ENCODE data around the gene RNF212. TPM values are rescaled to one million over a fixed set of nuclear protein-coding genes. Genes with fewer than 3 reads are reported as not detected.

The RNF212 gene
- total RNA-seq, 3 donors from 2014 or later (not counting 1 experiment from before 2014, with no cell fraction given) = 1.0 to 2.0 (median 1.7) TPM

DNA sequence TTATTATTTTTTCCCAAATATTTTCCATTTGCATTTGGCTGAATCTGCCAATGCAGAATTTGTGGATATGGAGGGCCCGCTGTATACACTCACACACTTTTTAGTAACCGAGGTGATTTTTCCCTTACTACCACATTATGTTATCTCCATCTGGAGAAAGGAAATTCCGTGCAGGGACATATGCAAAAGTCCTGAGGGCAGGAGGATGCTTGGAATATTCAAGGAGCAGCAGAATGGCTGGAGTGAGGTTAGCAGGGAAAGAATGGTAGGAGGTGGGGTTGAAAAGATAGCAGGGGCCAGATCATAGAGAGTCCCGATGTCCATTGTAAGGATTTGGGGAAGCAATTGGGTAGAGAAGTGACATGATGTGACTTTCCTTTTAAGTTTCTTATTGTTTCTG lies 11.5 kb upstream of the RNF212 start:
- Histone ChIP-seq H3K27me3 (ENCODE audit: control insufficient read depth, insufficient read depth, low read length) (no peaks in the 10 kb centered on the region), H3K27ac (ENCODE audit: low read length) (no peak overlapping the region), H3K4me1 (ENCODE audit: control insufficient read depth, insufficient read depth, low read length) (no peaks in the 10 kb centered on the region), H3K36me3 (ENCODE audit: control insufficient read depth, insufficient read depth, low read length) (no peaks in the 10 kb centered on the region), H3K4me3 (ENCODE audit: low read length) (no peak overlapping the region), H3K9me3 (ENCODE audit: control insufficient read depth, insufficient read depth, low read length) (no peaks in the 10 kb centered on the region)
- ATAC-seq = no peak
- no peak for DNase-seq
- intact Hi-C loops (cut with micrococcal nuclease) = no loop called here
- Mint-ChIP-seq H3K27me3 (ENCODE audit: low read depth in 2 of 2) (peaks cover 0 to 10% of the 10 kb centered on the region in 2 donors), H3K4me3 (no peak overlapping the region), H3K27ac (no peak overlapping the region), H3K36me3 (no peaks in the 10 kb centered on the region), H3K9me3 (no peaks in the 10 kb centered on the region), H3K4me1 (no peaks in the 10 kb centered on the region)
- 90% methylated on average over 4 of the region's 4 CpGs for WGBS (ENCODE audit: insufficient coverage)
- no peak for TF ChIP-seq CTCF (IDR thresholded peaks at IDR 0.05)

- intact Hi-C loops (cut with micrococcal nuclease) = no loop called here
- Histone ChIP-seq H3K36me3 (ENCODE audit: control insufficient read depth, insufficient read depth, low read length) (no peaks in the 10 kb centered on the region), H3K4me3 (ENCODE audit: low read length) (no peak overlapping the region), H3K27me3 (ENCODE audit: control insufficient read depth, insufficient read depth, low read length) (peaks cover under 1% of the 10 kb centered on the region), H3K9me3 (ENCODE audit: control insufficient read depth, insufficient read depth, low read length) (no peaks in the 10 kb centered on the region), H3K27ac (ENCODE audit: low read length) (no peak overlapping the region), H3K4me1 (ENCODE audit: control insufficient read depth, insufficient read depth, low read length) (no peaks in the 10 kb centered on the region)
- no peak for DNase-seq
- Mint-ChIP-seq H3K9me3 (no peaks in the 10 kb centered on the region), H3K4me3 (no peak overlapping the region), H3K27me3 (ENCODE audit: low read depth in 2 of 2) (peaks cover 2 to 9% of the 10 kb centered on the region in 2 donors), H3K36me3 (no peaks in the 10 kb centered on the region), H3K4me1 (peaks cover 0 to 5% of the 10 kb centered on the region in 2 donors), H3K27ac (no peak overlapping the region)
- no peak for ATAC-seq
- 95% methylated on average over 2 of the region's 3 CpGs for WGBS (ENCODE audit: insufficient coverage)
- TF ChIP-seq CTCF (IDR thresholded peaks at IDR 0.05) = no peak
Observed at GRCh38 chr4:1122505-1122904, 9.1 kb upstream of the RNF212 start.

DNA sequence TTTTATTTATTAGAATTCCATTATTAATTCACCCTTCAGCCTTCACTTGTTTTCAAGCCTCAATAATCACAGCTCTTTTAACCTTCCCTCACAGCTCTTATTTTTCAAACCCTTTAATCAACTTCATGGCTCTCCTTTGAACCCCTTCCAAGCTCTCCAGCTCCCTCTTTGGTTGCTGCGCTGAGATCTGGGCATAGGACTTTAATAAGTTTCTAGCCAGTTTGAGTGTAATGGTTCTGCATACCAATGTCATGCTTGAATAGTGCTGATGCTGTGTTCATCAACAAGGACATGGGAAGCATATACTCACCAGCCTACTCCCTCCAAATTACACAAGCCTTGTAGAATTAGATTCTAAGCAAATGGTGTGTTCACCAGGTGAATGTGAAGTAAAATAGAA lies 3.5 kb upstream of the RNF212 start:
- WGBS (ENCODE audit: insufficient coverage) = 67% methylated on average over 1 of the region's 1 CpG
- intact Hi-C loops (cut with micrococcal nuclease) = no loop called here
- no peaks in the 10 kb centered on the region for H3K9me3 Mint-ChIP-seq
- no peaks in the 10 kb centered on the region for H3K9me3 ChIP-seq (ENCODE audit: control insufficient read depth, insufficient read depth, low read length)
- no peak overlapping the region for H3K27ac ChIP-seq (ENCODE audit: low read length)
- H3K36me3 ChIP-seq (ENCODE audit: control insufficient read depth, insufficient read depth, low read length) = no peaks in the 10 kb centered on the region
- peaks cover 5% of the 10 kb centered on the region for H3K27me3 ChIP-seq (ENCODE audit: control insufficient read depth, insufficient read depth, low read length)
- DNase-seq (no peak), ATAC-seq (no peak)
- peaks cover 0 to 5% of the 10 kb centered on the region in 2 donors for H3K4me1 Mint-ChIP-seq
- H3K27me3 Mint-ChIP-seq (ENCODE audit: low read depth in 2 of 2) = peaks cover 15 to 28% of the 10 kb centered on the region in 2 donors
- H3K4me3 Mint-ChIP-seq = no peak overlapping the region
- no peak for TF ChIP-seq CTCF (IDR thresholded peaks at IDR 0.05)
- H3K36me3 Mint-ChIP-seq = no peaks in the 10 kb centered on the region
- H3K27ac Mint-ChIP-seq = no peak overlapping the region
- H3K4me1 ChIP-seq (ENCODE audit: control insufficient read depth, insufficient read depth, low read length) = peaks cover 4% of the 10 kb centered on the region
- no peak overlapping the region for H3K4me3 ChIP-seq (ENCODE audit: low read length)

- no peaks in the 10 kb centered on the region for H3K36me3 Mint-ChIP-seq
- peaks cover 25 to 36% of the 10 kb centered on the region in 2 donors for H3K27me3 Mint-ChIP-seq (ENCODE audit: low read depth in 2 of 2)
- no peak for TF ChIP-seq CTCF (IDR thresholded peaks at IDR 0.05)
- 85% methylated on average over 7 of the region's 8 CpGs for WGBS (ENCODE audit: insufficient coverage)
- no peaks in the 10 kb centered on the region for H3K36me3 ChIP-seq (ENCODE audit: control insufficient read depth, insufficient read depth, low read length)
- ATAC-seq (no peak), DNase-seq (no peak)
- H3K27ac ChIP-seq (ENCODE audit: low read length) = no peak overlapping the region
- no peak overlapping the region for H3K4me3 Mint-ChIP-seq
- peaks cover 0 to 5% of the 10 kb centered on the region in 2 donors for H3K4me1 Mint-ChIP-seq
- H3K9me3 Mint-ChIP-seq = no peaks in the 10 kb centered on the region
- peaks cover 5% of the 10 kb centered on the region for H3K27me3 ChIP-seq (ENCODE audit: control insufficient read depth, insufficient read depth, low read length)
- no peak overlapping the region for H3K4me3 ChIP-seq (ENCODE audit: low read length)
- H3K27ac Mint-ChIP-seq = no peak overlapping the region
- H3K4me1 ChIP-seq (ENCODE audit: control insufficient read depth, insufficient read depth, low read length) = peaks cover 4% of the 10 kb centered on the region
- no peaks in the 10 kb centered on the region for H3K9me3 ChIP-seq (ENCODE audit: control insufficient read depth, insufficient read depth, low read length)
- intact Hi-C loops (cut with micrococcal nuclease) = no loop called here
Observed at GRCh38 chr4:1115528-1116293, 2.3 kb upstream of the RNF212 start.

Measured in natural killer cell (primary cell).